K562 (cell line): ENCODE measurements around the gene MALSU1. TPM values are rescaled to one million over a fixed set of nuclear protein-coding genes. Genes with fewer than 3 reads are reported as not detected.
A peak's percentile ranks its signal among the peaks of the same experiment; 100 is the strongest.

ENCODE experiments used
- CREB3 ChIP-seq: fragments of 450-650 bp; conservative IDR thresholded peaks from 2 replicates; pipeline ENCODE4 v1.6.1; 2016; ENCODE audit warnings: missing genetic modification characterization, low read depth, mild to moderate bottlenecking, missing compliant biosample characterization, moderate library complexity
- E4F1 ChIP-seq: fragments of 250-450 bp; sonication (Bioruptor Pico); IDR thresholded peaks from 2 replicates; pipeline ENCODE4 v1.5.0; 2021; ENCODE audit warnings: mild to moderate bottlenecking, borderline replicate concordance
- FOS ChIP-seq: IDR thresholded peaks from 3 replicates; pipeline ENCODE4 v1.6.1; 2011; ENCODE audit not compliant: insufficient read length; ENCODE audit errors: extremely low read depth
- GATA2 ChIP-seq: sonication (generic); formaldehyde crosslinking; IDR thresholded peaks from 2 replicates; pipeline ENCODE4 v1.4.0; 2020; ENCODE audit warnings: mild to moderate bottlenecking, missing genetic modification reagents
- HLTF ChIP-seq: fragments of 450-650 bp; IDR thresholded peaks from 2 replicates; pipeline ENCODE4 v1.6.1; 2016
- KLF13 ChIP-seq: fragments of 450-650 bp; IDR thresholded peaks from 2 replicates; pipeline ENCODE4 v1.6.1; 2016; ENCODE audit warnings: missing genetic modification characterization, low read depth, mild to moderate bottlenecking, missing compliant biosample characterization, moderate library complexity, borderline replicate concordance
- KLF6 ChIP-seq: fragments of 250-450 bp; sonication (Bioruptor Pico); IDR thresholded peaks from 2 replicates; pipeline ENCODE4 v1.4.0; 2020; ENCODE audit warnings: mild to moderate bottlenecking, moderate library complexity, borderline replicate concordance
- NCOR1 ChIP-seq: fragments of 450-650 bp; IDR thresholded peaks from 2 replicates; pipeline ENCODE4 v1.6.1; 2016; ENCODE audit warnings: mild to moderate bottlenecking, moderate library complexity
- NFIC ChIP-seq: fragments of 450-650 bp; IDR thresholded peaks from 2 replicates; pipeline ENCODE4 v1.6.1; 2017; ENCODE audit warnings: mild to moderate bottlenecking, inconsistent platforms
- SNRNP70 ChIP-seq: fragments of 200-400 bp; formaldehyde crosslinking; optimal IDR thresholded peaks from 2 replicates; pipeline ENCODE3; 2017; ENCODE audit warnings: low read depth, low read length
- ZBTB12 ChIP-seq: fragments of 250-450 bp; sonication (Bioruptor Pico); IDR thresholded peaks from 2 replicates; pipeline ENCODE4 v1.4.0; 2020
- ZNF551 ChIP-seq: fragments of 250-450 bp; sonication (Bioruptor Pico); IDR thresholded peaks from 2 replicates; pipeline ENCODE4 v1.5.0; 2021; ENCODE audit warnings: mild to moderate bottlenecking, moderate library complexity
- polyA plus RNA-seq, 8 experiments: library from polyadenylated mRNA; depleted of rRNA in 4 of 8; stranded (reverse) in 5 of 8; unstranded in 3 of 8; fragments of >200 nt; fragmentation: Nextera tagmentation in 2 of 8; fragmentation: Illumina TruSeq in 1 of 8; extraction: Ambion mirVana in 2 of 8; extraction: Trizol in 1 of 8; gene quantifications; 2 replicates each; pipeline versions ENCODE4 v1.2.1 to v1.2.3, GENCODE V29; 2011 to 2014; ENCODE audit warnings: inconsistent platforms in 1 of 8, missing spikeins in 1 of 8
- total RNA-seq, 7 experiments: library from RNA; depleted of rRNA in 6 of 7; stranded (reverse); fragments of >200 nt in 6 of 7; fragmentation: Illumina TruSeq in 2 of 7; extraction: Trizol in 2 of 7; gene quantifications; 2 replicates each; pipeline versions ENCODE4 v1.2.1 to v1.2.3, GENCODE V29; 2011 to 2021; ENCODE audit warnings: low replicate concordance in 1 of 7
- TF ChIP-seq, protein P1 (sequence below): fragments of 150-350 bp; IDR thresholded peaks from 2 replicates; pipeline ENCODE4 v1.6.1; 2014; ENCODE audit warnings: low read depth, mild to moderate bottlenecking, low read length, borderline replicate concordance
- TF ChIP-seq, protein P2 (sequence below): sonication (generic); formaldehyde crosslinking; IDR thresholded peaks from 2 replicates; pipeline ENCODE4 v1.8.0; 2022; ENCODE audit warnings: mild to moderate bottlenecking, missing genetic modification reagents
- TF ChIP-seq, protein P3 (sequence below): fragments of 250-450 bp; sonication (Bioruptor Pico); IDR thresholded peaks from 2 replicates; pipeline ENCODE4 v1.9.0; 2021; ENCODE audit warnings: mild to moderate bottlenecking, inconsistent platforms

MALSU1 gene
- total and polyA plus RNA-seq, 9 of the 15 experiments (the other 6 are each of a cell fraction or from before 2014, with no cell fraction given), result 12.3 to 308 (median 81.2) TPM

DNA sequence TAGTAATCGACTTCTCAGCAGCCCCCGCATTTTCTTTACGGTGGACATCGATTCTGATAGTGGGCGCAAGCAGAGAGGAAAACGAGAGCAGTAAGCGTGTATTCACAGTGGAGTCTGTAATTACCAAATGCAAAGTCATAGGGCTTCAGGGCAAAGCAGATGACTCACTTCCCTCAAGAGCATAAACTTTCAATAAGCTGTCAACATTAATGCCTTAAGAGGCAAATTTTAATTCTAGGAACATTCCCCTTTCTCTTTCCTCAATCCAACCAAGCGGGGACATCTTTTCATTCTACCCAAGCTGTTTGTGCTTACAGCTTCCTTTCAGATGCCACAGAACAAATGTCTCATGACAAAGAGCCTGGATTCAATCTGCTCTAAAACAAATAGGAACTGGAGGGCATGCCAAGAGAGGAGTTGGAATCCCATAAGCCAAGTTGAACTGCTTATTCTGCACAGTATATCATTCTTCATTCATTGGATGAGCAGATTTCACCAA, 48.6 kb downstream of the MALSU1 start (continued):
- TF ChIP-seq HLTF (no peak), ZBTB12 (no peak), KLF6 (CRISPR knock-in tag) (no peak), NFIC (0 out of 2 replicates have a peak, but pooled peaks have one; percentile 6), E4F1 (no peak), GATA2 (CRISPR knock-in tag) (no peak), SNRNP70 (no peak), CREB3 (tag) (no peak), NCOR1 (no peak), ZNF551 (CRISPR knock-in tag) (no peak), FOS (peak; percentile 7), KLF13 (tag) (no peak)
- TF ChIP-seq, protein P1, sequence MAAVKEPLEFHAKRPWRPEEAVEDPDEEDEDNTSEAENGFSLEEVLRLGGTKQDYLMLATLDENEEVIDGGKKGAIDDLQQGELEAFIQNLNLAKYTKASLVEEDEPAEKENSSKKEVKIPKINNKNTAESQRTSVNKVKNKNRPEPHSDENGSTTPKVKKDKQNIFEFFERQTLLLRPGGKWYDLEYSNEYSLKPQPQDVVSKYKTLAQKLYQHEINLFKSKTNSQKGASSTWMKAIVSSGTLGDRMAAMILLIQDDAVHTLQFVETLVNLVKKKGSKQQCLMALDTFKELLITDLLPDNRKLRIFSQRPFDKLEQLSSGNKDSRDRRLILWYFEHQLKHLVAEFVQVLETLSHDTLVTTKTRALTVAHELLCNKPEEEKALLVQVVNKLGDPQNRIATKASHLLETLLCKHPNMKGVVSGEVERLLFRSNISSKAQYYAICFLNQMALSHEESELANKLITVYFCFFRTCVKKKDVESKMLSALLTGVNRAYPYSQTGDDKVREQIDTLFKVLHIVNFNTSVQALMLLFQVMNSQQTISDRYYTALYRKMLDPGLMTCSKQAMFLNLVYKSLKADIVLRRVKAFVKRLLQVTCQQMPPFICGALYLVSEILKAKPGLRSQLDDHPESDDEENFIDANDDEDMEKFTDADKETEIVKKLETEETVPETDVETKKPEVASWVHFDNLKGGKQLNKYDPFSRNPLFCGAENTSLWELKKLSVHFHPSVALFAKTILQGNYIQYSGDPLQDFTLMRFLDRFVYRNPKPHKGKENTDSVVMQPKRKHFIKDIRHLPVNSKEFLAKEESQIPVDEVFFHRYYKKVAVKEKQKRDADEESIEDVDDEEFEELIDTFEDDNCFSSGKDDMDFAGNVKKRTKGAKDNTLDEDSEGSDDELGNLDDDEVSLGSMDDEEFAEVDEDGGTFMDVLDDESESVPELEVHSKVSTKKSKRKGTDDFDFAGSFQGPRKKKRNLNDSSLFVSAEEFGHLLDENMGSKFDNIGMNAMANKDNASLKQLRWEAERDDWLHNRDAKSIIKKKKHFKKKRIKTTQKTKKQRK, result no peak
- TF ChIP-seq, protein P2, sequence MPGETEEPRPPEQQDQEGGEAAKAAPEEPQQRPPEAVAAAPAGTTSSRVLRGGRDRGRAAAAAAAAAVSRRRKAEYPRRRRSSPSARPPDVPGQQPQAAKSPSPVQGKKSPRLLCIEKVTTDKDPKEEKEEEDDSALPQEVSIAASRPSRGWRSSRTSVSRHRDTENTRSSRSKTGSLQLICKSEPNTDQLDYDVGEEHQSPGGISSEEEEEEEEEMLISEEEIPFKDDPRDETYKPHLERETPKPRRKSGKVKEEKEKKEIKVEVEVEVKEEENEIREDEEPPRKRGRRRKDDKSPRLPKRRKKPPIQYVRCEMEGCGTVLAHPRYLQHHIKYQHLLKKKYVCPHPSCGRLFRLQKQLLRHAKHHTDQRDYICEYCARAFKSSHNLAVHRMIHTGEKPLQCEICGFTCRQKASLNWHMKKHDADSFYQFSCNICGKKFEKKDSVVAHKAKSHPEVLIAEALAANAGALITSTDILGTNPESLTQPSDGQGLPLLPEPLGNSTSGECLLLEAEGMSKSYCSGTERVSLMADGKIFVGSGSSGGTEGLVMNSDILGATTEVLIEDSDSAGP (CRISPR knock-in tag), result no peak
- TF ChIP-seq, protein P3, sequence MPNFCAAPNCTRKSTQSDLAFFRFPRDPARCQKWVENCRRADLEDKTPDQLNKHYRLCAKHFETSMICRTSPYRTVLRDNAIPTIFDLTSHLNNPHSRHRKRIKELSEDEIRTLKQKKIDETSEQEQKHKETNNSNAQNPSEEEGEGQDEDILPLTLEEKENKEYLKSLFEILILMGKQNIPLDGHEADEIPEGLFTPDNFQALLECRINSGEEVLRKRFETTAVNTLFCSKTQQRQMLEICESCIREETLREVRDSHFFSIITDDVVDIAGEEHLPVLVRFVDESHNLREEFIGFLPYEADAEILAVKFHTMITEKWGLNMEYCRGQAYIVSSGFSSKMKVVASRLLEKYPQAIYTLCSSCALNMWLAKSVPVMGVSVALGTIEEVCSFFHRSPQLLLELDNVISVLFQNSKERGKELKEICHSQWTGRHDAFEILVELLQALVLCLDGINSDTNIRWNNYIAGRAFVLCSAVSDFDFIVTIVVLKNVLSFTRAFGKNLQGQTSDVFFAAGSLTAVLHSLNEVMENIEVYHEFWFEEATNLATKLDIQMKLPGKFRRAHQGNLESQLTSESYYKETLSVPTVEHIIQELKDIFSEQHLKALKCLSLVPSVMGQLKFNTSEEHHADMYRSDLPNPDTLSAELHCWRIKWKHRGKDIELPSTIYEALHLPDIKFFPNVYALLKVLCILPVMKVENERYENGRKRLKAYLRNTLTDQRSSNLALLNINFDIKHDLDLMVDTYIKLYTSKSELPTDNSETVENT (CRISPR knock-in tag), result no peak
